Tibial nerve (tissue), 3 donors: ENCODE measurements around the gene ELP4.

ENCODE experiments used
- CTCF ChIP-seq, 5 experiments: fragments of 200-600 bp in 3 of 5; fragments of 450-650 bp in 2 of 5; sonication (generic) in 3 of 5; IDR thresholded peaks; one replicate each; pipeline ENCODE4 v1.5.1; 2016 to 2019; ENCODE audit warnings: antibody characterized with exemption in 5 of 5, mild to moderate bottlenecking in 3 of 5, moderate library complexity in 2 of 5
- POLR2A ChIP-seq, 2 donors: fragments of 450-650 bp; IDR thresholded peaks; one replicate each; pipeline ENCODE4 v1.6.1; 2017; ENCODE audit warnings: antibody characterized with exemption in 2 of 2, mild to moderate bottlenecking in 2 of 2, moderate library complexity in 2 of 2

- TF ChIP-seq CTCF (IDR thresholded peaks at IDR 0.05) (no peak), POLR2A (IDR thresholded peaks at IDR 0.05) (no peak)
These were observed 21.7 kb upstream of the ELP4 start for GRCh38 chr11:31487848-31488247.
